Measurements from ENCODE around the gene KANSL1. TPM values are rescaled to one million over a fixed set of nuclear protein-coding genes. Genes with fewer than 3 reads are reported as not detected.
"Not testable (repeated sequence)": the region's sequence is repeated elsewhere in the genome, so short reads cannot be mapped to it uniquely, and the experiment has no call there.

Gene KANSL1
- total RNA-seq, 4 donors from 2014 or later = 91.3 to 120 (median 105) TPM

DNA sequence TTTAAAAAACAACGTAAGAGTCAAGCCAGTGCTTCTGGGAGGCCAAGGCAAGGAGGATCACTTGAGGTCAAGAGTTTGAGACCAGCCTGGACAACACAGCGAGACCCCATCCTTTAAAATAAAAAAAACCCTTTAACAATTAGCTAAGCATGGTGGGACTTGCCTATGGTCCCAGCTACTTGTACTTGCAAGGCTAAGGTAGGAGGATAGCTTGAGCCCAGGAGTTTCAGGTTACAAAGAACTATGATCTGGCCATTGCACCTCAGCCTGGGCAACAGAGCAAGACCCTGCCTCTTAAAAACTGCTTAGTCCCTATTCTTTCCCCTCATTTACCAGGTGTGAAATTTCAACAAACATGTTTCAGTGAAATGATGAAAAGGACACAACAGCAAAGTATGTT is 104.6 kb downstream of the KANSL1 start:
- Histone ChIP-seq H3K27me3 (no peaks in the 10 kb centered on the region), H3K27ac (no peak overlapping the region), H3K4me1 (peaks cover 0 to 9% (median 2%) of the 10 kb centered on the region in 4 donors), H3K36me3 (peaks cover 0 to 10% (median 0%) of the 10 kb centered on the region in 3 donors), H3K9me3 (no peaks in the 10 kb centered on the region), H3K4me3 (no peak overlapping the region)
- TF ChIP-seq POLR2A (IDR thresholded peaks at IDR 0.05) (no peak), EP300 (IDR thresholded peaks at IDR 0.05) (no peak)
- TF ChIP-seq, protein P1, sequence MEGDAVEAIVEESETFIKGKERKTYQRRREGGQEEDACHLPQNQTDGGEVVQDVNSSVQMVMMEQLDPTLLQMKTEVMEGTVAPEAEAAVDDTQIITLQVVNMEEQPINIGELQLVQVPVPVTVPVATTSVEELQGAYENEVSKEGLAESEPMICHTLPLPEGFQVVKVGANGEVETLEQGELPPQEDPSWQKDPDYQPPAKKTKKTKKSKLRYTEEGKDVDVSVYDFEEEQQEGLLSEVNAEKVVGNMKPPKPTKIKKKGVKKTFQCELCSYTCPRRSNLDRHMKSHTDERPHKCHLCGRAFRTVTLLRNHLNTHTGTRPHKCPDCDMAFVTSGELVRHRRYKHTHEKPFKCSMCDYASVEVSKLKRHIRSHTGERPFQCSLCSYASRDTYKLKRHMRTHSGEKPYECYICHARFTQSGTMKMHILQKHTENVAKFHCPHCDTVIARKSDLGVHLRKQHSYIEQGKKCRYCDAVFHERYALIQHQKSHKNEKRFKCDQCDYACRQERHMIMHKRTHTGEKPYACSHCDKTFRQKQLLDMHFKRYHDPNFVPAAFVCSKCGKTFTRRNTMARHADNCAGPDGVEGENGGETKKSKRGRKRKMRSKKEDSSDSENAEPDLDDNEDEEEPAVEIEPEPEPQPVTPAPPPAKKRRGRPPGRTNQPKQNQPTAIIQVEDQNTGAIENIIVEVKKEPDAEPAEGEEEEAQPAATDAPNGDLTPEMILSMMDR (IDR thresholded peaks at IDR 0.05) = no peak
- 96 to 98% methylated on average over 2 of the region's 2 CpGs for WGBS, 2 donors
- no peak for DNase-seq (ENCODE audit: low spot score in 2 of 2)

DNA sequence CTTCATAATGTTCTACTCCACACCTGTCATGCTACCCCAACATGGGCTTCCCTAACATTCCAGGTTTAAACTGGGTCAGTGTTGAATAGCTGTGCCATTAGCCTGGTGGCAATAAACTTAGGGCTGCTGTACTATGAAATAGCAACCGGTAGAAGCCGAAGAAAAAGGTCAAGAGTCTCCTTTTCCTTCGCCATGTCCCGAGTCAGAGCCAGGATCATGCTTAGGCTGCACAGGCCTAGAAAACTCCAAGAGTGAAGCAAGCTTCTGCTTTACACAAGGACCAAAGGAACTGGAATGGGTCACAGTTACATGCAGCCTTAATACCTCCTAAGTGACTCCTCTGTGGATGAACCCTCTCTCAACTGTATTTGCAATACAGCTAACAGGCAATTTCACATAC is 105.4 kb downstream of the KANSL1 start:
- not testable (repeated sequence) for H3K4me3 ChIP-seq; H3K9me3 ChIP-seq; H3K27me3 ChIP-seq; H3K27ac ChIP-seq; DNase-seq (ENCODE audit: low spot score in 2 of 2); H3K36me3 ChIP-seq
- H3K4me1 ChIP-seq = peaks cover 0 to 13% (median 1%) of the 10 kb centered on the region in 4 donors
- 91 to 95% methylated on average over 4 of the region's 4 CpGs for WGBS, 2 donors

DNA sequence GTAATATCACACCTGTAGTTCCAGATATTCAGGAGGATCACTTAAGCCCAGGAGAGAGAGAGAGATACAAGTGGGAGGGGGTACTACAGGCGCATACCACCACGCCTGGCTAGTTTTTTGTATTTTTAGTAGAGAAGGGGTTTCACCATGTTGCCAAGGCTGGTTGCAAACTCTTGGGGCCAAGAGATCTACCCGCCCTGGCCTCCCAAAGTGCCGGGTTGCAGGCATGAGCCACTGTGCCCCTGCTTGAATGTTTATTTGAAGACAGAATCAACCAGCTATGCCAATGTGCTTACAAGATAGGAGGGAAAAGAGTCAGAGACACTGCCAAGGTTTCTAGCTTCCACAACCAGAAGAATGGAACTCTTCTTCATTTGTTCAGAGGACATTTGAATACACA is 106.4 kb downstream of the KANSL1 start:
- TF ChIP-seq EP300 (IDR thresholded peaks at IDR 0.05) (no peak), POLR2A (IDR thresholded peaks at IDR 0.05) (no peak)
- TF ChIP-seq, protein P1 (IDR thresholded peaks at IDR 0.05) = no peak
- no peak overlapping the region for H3K27ac ChIP-seq
- peaks cover 0 to 22% (median 4%) of the 10 kb centered on the region in 4 donors for H3K4me1 ChIP-seq
- H3K27me3 ChIP-seq = no peaks in the 10 kb centered on the region
- no peak overlapping the region for H3K4me3 ChIP-seq
- WGBS, 2 donors = 95% methylated on average over 4 of the region's 4 CpGs
- DNase-seq (ENCODE audit: low spot score in 2 of 2) = no peak
- H3K9me3 ChIP-seq = no peaks in the 10 kb centered on the region
- peaks cover 0 to 3% (median 0%) of the 10 kb centered on the region in 3 donors for H3K36me3 ChIP-seq

DNA sequence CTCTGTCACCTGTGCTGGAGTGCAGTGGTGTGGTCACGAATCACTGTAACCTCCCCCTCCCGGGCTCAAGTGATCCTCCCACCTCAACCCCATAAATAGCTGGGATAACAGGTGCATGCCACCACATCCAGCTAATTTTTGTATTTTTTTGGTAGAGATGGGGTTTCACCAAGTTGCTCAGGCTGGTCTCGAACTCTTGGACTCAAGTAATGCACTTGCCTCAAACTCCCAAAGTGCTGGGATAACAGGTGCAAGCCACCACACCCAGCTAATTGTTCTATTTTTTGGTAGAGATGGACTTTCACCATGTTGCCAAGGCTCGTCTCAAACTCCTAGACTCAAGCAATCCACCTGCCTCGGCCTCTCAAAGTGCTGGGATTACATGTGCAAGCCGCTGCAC is 107.7 kb downstream of the KANSL1 start:
- H3K4me1 ChIP-seq = peaks cover 0 to 35% (median 4%) of the 10 kb centered on the region in 4 donors
- no peak overlapping the region for H3K27ac ChIP-seq
- DNase-seq (ENCODE audit: low spot score in 2 of 2) = no peak
- TF ChIP-seq POLR2A (IDR thresholded peaks at IDR 0.05) = no peak
- TF ChIP-seq EP300 (IDR thresholded peaks at IDR 0.05) = no peak
- TF ChIP-seq, protein P1 (IDR thresholded peaks at IDR 0.05) = no peak
- 91 to 95% methylated on average over 6 of the region's 6 CpGs for whole genome bisulfite sequencing, 2 donors
- no peaks in the 10 kb centered on the region for H3K27me3 ChIP-seq
- H3K9me3 ChIP-seq = no peaks in the 10 kb centered on the region
- no peaks in the 10 kb centered on the region for H3K36me3 ChIP-seq
- no peak overlapping the region for H3K4me3 ChIP-seq

DNA sequence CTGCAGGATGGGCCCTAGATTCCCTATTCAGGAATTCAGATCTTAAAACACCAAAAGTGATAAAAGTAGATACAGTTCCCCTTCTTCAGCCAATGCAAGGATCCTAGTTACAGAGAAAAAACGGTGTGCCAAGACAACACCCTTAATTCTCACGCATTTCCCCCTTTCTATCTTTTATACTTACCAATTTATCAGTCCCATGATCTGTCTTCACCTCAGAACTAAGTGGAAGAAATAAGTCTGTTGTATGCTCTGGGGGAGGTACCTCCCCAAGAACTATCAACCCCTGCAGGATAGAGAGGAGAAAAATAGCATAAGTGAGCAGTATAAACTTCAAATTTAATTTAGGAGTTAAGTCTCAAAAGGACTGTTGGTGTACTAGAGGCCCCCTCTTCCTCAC is 111.0 kb downstream of the KANSL1 start:
- WGBS, 2 donors = 69 to 70% methylated on average over 2 of the region's 2 CpGs
- peaks cover 0 to 4% (median 0%) of the 10 kb centered on the region in 3 donors for H3K36me3 ChIP-seq
- peaks cover 0 to 53% (median 4%) of the 10 kb centered on the region in 4 donors for H3K4me1 ChIP-seq

More for the DNA sequence above, 111.0 kb downstream of the KANSL1 start:
- DNase-seq (ENCODE audit: low spot score in 2 of 2) = no peak
- no peak overlapping the region for H3K4me3 ChIP-seq
- H3K27me3 ChIP-seq = no peaks in the 10 kb centered on the region
- no peak overlapping the region for H3K27ac ChIP-seq
- no peaks in the 10 kb centered on the region for H3K9me3 ChIP-seq
- no peak for TF ChIP-seq POLR2A (IDR thresholded peaks at IDR 0.05)
- no peak for TF ChIP-seq EP300 (IDR thresholded peaks at IDR 0.05)
- TF ChIP-seq, protein P1 (IDR thresholded peaks at IDR 0.05) = no peak
